Skeletal muscle cell (primary cell): ENCODE data around the gene HSPB3.
"Not testable (repeated sequence)": the region's sequence is repeated elsewhere in the genome, so short reads cannot be mapped to it uniquely, and the experiment has no call there.

ENCODE experiments used
- DNase-seq: peaks from one replicate; pipeline ENCODE4 v3.0.0-alpha.2; 2010; ENCODE audit warnings: low read depth
- H3K4me3 ChIP-seq: 2 replicates; pipeline ENCODE4 v1.5.1; 2011; ENCODE audit warnings: low read depth, mild to moderate bottlenecking, control low read depth, low read length, moderate library complexity

Gene HSPB3

GRCh38 chr5:54453046-54453445 is 2.5 kb upstream of the HSPB3 start:
- DNase-seq: no peak
- H3K4me3 ChIP-seq: no peak overlapping the region

- H3K4me3 ChIP-seq: no peak overlapping the region
- no peak for DNase-seq
These were observed 897 bp upstream of the HSPB3 start for GRCh38 chr5:54454602-54455001.

GRCh38 chr5:54457094-54457862 is 1.8 kb downstream of the HSPB3 start:
- peak; percentile 72 for DNase-seq
- H3K4me3 ChIP-seq: peak overlapping the region; percentile 12

- DNase-seq: no peak
- H3K4me3 ChIP-seq: no peak overlapping the region
These were observed 2.7 kb downstream of the HSPB3 start for GRCh38 chr5:54458221-54458620.

- no peak overlapping the region for H3K4me3 ChIP-seq
- no peak for DNase-seq
These were observed 4.9 kb downstream of the HSPB3 start for GRCh38 chr5:54460181-54460919.

GRCh38 chr5:54462281-54462680 is 6.8 kb downstream of the HSPB3 start:
- no peak overlapping the region for H3K4me3 ChIP-seq
- no peak for DNase-seq

GRCh38 chr5:54463713-54464112 is 8.2 kb downstream of the HSPB3 start:
- DNase-seq: no peak

GRCh38 chr5:54469622-54470021 is 14.1 kb downstream of the HSPB3 start:
- no peak for DNase-seq
- H3K4me3 ChIP-seq: peak overlapping the region; percentile 20

More at GRCh38 chr5:54463713-54464112, 8.2 kb downstream of the HSPB3 start:
- no peak overlapping the region for H3K4me3 ChIP-seq

GRCh38 chr5:54470128-54470527 is 14.6 kb downstream of the HSPB3 start:
- no peak overlapping the region for H3K4me3 ChIP-seq

GRCh38 chr5:54470677-54471076 is 15.2 kb downstream of the HSPB3 start:
- DNase-seq: no peak
- no peak overlapping the region for H3K4me3 ChIP-seq

More at GRCh38 chr5:54470128-54470527, 14.6 kb downstream of the HSPB3 start:
- DNase-seq: no peak

GRCh38 chr5:54471398-54471797 is 15.9 kb downstream of the HSPB3 start:
- no peak for DNase-seq
- H3K4me3 ChIP-seq: no peak overlapping the region

- H3K4me3 ChIP-seq: no peak overlapping the region
- no peak for DNase-seq
These were observed 21.2 kb downstream of the HSPB3 start for GRCh38 chr5:54476682-54477081.

- DNase-seq: no peak
- no peak overlapping the region for H3K4me3 ChIP-seq
These were observed 22.5 kb downstream of the HSPB3 start for GRCh38 chr5:54477941-54478478.

- DNase-seq: no peak
- no peak overlapping the region for H3K4me3 ChIP-seq
These were observed 24.8 kb downstream of the HSPB3 start for GRCh38 chr5:54480296-54480695.

GRCh38 chr5:54484219-54484894 is 28.9 kb downstream of the HSPB3 start:
- no peak for DNase-seq
- no peak overlapping the region for H3K4me3 ChIP-seq

GRCh38 chr5:54485659-54486058 is 30.2 kb downstream of the HSPB3 start:
- DNase-seq, H3K4me3 ChIP-seq: not testable (repeated sequence)

- not testable (repeated sequence) for DNase-seq, H3K4me3 ChIP-seq
These were observed 34.1 kb downstream of the HSPB3 start for GRCh38 chr5:54489648-54489979.

- no peak for DNase-seq
- H3K4me3 ChIP-seq: no peak overlapping the region
These were observed 35.8 kb downstream of the HSPB3 start for GRCh38 chr5:54491326-54491725.

GRCh38 chr5:54492178-54492577 is 36.7 kb downstream of the HSPB3 start:
- DNase-seq: no peak
- H3K4me3 ChIP-seq: no peak overlapping the region

GRCh38 chr5:54495027-54495426 is 39.5 kb downstream of the HSPB3 start:
- no peak overlapping the region for H3K4me3 ChIP-seq
- no peak for DNase-seq
